H1 (cell line): Measurements from ENCODE around the gene ECSIT. TPM values are rescaled to one million over a fixed set of nuclear protein-coding genes. Genes with fewer than 3 reads are reported as not detected.
A peak's percentile ranks its signal among the peaks of the same experiment; 100 is the strongest.

ENCODE experiments used
- CTCF ChIA-PET: fragments of 300-600 bp; sonication (Branson Sonifier 250); formaldehyde crosslinking; loops from one replicate; lab custom pipeline; 2021; ENCODE audit not compliant: partially characterized antibody; lab: Charles Lee
- POLR2A ChIA-PET: fragments of 300-600 bp; sonication (Branson Sonifier 250); formaldehyde crosslinking; loops from one replicate; lab custom pipeline; 2021; ENCODE audit warnings: inconsistent platforms; ENCODE audit not compliant: partially characterized antibody; lab: Charles Lee
- DNase-seq, 2 experiments: peaks; one replicate each; pipeline versions ENCODE4 v3.0.0 to v3.0.0-alpha.2; 2010 to 2022; ENCODE audit warnings: low spot score in 2 of 2, low read depth in 1 of 2, mixed read lengths in 1 of 2
- FAIRE-seq: peaks from 2 replicates; lab custom pipeline; 2011; peaks lifted over from hg19 to GRCh38; lab: Jason Lieb, UNC
- H2AFZ ChIP-seq: 2 replicates; pipeline ENCODE4 v1.8.1; 2012; ENCODE audit warnings: low read length, inconsistent platforms
- H2AK5ac ChIP-seq: 2 replicates; pipeline ENCODE4 v1.6.1; 2013; ENCODE audit warnings: low read depth, low read length
- H2BK120ac ChIP-seq: replicated peaks from 2 replicates; pipeline ENCODE3; 2013; ENCODE audit warnings: low read depth, low read length, inconsistent platforms
- H2BK12ac ChIP-seq: 2 replicates; pipeline ENCODE4 v1.6.1; 2013; ENCODE audit warnings: low read depth, low read length
- H2BK15ac ChIP-seq: 2 replicates; pipeline ENCODE4 v1.6.1; 2013; ENCODE audit warnings: low read length
- H2BK20ac ChIP-seq: 2 replicates; pipeline ENCODE4 v1.6.1; 2013; ENCODE audit warnings: low read length
- H2BK5ac ChIP-seq: 2 replicates; pipeline ENCODE4 v1.6.1; 2013; ENCODE audit warnings: low read depth, low read length
- H3K14ac ChIP-seq: 2 replicates; pipeline ENCODE4 v1.6.1; 2013; ENCODE audit warnings: inconsistent platforms; ENCODE audit not compliant: insufficient read length
- H3K18ac ChIP-seq: 2 replicates; pipeline ENCODE4 v1.6.1; 2013; ENCODE audit warnings: low read length; ENCODE audit errors: extremely low read depth
- H3K23ac ChIP-seq: 2 replicates; pipeline ENCODE4 v1.6.1; 2013; ENCODE audit warnings: inconsistent platforms; ENCODE audit not compliant: insufficient read length
- H3K23me2 ChIP-seq: 2 replicates; pipeline ENCODE4 v1.6.1; 2013; ENCODE audit warnings: low read depth, low read length
- H3K27ac ChIP-seq: 2 replicates; pipeline ENCODE4 v1.6.1; 2011; ENCODE audit warnings: low read depth, low read length, inconsistent platforms
- H3K27me3 ChIP-seq, 4 experiments: replicated peaks in 1 of 4; 1 replicate in 1 of 4; 2 replicates in 3 of 4; pipeline versions ENCODE4 v1.6.1 to v1.8.1; 2011 to 2013; ENCODE audit warnings: low read length in 3 of 4, mild to moderate bottlenecking in 3 of 4, inconsistent platforms in 2 of 4, mixed read lengths in 2 of 4, moderate library complexity in 1 of 4; ENCODE audit not compliant: control insufficient read depth in 3 of 4, insufficient read depth in 3 of 4; ENCODE audit errors: extremely low read depth in 1 of 4
- H3K36me3 ChIP-seq, 4 experiments: 2 replicates each; pipeline versions ENCODE4 v1.6.1 to v1.8.1; 2011 to 2013; ENCODE audit warnings: mild to moderate bottlenecking in 4 of 4, low read length in 3 of 4, moderate library complexity in 2 of 4, control low read depth in 1 of 4, inconsistent platforms in 1 of 4; ENCODE audit not compliant: insufficient read depth in 4 of 4, control insufficient read depth in 2 of 4
- H3K4ac ChIP-seq: replicated peaks from 2 replicates; pipeline ENCODE3; 2013; ENCODE audit warnings: low read length, low read depth, mixed read lengths, inconsistent platforms; ENCODE audit not compliant: insufficient read length
- H3K4me1 ChIP-seq, 4 experiments: replicated peaks in 1 of 4; 1 replicate in 1 of 4; 2 replicates in 3 of 4; pipeline versions ENCODE4 v1.6.1 to v1.8.1; 2011 to 2013; ENCODE audit warnings: low read length in 3 of 4, inconsistent platforms in 2 of 4, mixed read lengths in 1 of 4; ENCODE audit not compliant: insufficient read depth in 4 of 4, control insufficient read depth in 3 of 4
- H3K4me2 ChIP-seq, 2 experiments: 2 replicates each; pipeline versions ENCODE4 v1.6.1 to v1.8.1; 2011 to 2013; ENCODE audit warnings: low read depth in 2 of 2, low read length in 2 of 2, control low read depth in 1 of 2, inconsistent platforms in 1 of 2, mild to moderate bottlenecking in 1 of 2; ENCODE audit not compliant: insufficient read depth in 1 of 2
- H3K4me3 ChIP-seq, 4 experiments: fragments of 200-600, 300-600 bp in 1 of 4; sonication (generic), shearing (Covaris generic), sonication (Bioruptor Twin) in 1 of 4; 2 replicates each; pipeline versions ENCODE4 v1.5.1 to v1.8.1; 2011 to 2016; ENCODE audit warnings: low read length in 4 of 4, low read depth in 3 of 4, control low read depth in 2 of 4, inconsistent platforms in 2 of 4, mild to moderate bottlenecking in 2 of 4, mixed read lengths in 1 of 4, moderate library complexity in 1 of 4; ENCODE audit not compliant: insufficient read depth in 2 of 4; ENCODE audit errors: extremely low read depth in 1 of 4
- H3K56ac ChIP-seq: replicated peaks from 2 replicates; pipeline ENCODE3; 2013; ENCODE audit warnings: low read depth, mild to moderate bottlenecking, mixed read lengths, low read length, inconsistent platforms; ENCODE audit not compliant: insufficient read length
- H3K79me1 ChIP-seq: 2 replicates; pipeline ENCODE4 v1.6.1; 2013; ENCODE audit warnings: low read depth, low read length, control low read depth
- H3K79me2 ChIP-seq, 2 experiments: 2 replicates each; pipeline versions ENCODE4 v1.6.1 to v1.8.1; 2012 to 2013; ENCODE audit warnings: low read length in 2 of 2, mild to moderate bottlenecking in 2 of 2, inconsistent platforms in 1 of 2; ENCODE audit not compliant: insufficient read depth in 2 of 2, control insufficient read depth in 1 of 2
- H3K9ac ChIP-seq, 4 experiments: replicated peaks in 1 of 4; 1 replicate in 1 of 4; 2 replicates in 3 of 4; pipeline versions ENCODE4 v1.6.1 to v1.8.1; 2011 to 2013; ENCODE audit warnings: low read depth in 3 of 4, low read length in 3 of 4, control low read depth in 2 of 4, mild to moderate bottlenecking in 2 of 4, moderate library complexity in 2 of 4, inconsistent platforms in 1 of 4; ENCODE audit errors: extremely low read depth in 1 of 4
- H3K9me3 ChIP-seq, 2 experiments: 2 replicates each; pipeline versions ENCODE4 v1.6.1 to v1.8.1; 2012 to 2013; ENCODE audit warnings: mild to moderate bottlenecking in 2 of 2, moderate library complexity in 2 of 2, control low read depth in 1 of 2, inconsistent platforms in 1 of 2, low read depth in 1 of 2, low read length in 1 of 2, mixed read lengths in 1 of 2; ENCODE audit not compliant: insufficient read depth in 2 of 2
- H4K20me1 ChIP-seq, 2 experiments: replicated peaks in 1 of 2; 2 replicates each; pipeline versions ENCODE3 to v1.8.1; 2011 to 2013; ENCODE audit warnings: inconsistent platforms in 2 of 2, low read length in 2 of 2, mild to moderate bottlenecking in 1 of 2; ENCODE audit not compliant: insufficient read depth in 2 of 2, control insufficient read depth in 1 of 2
- H4K5ac ChIP-seq: 2 replicates; pipeline ENCODE4 v1.6.1; 2013; ENCODE audit warnings: low read length, low read depth, mixed read lengths, inconsistent platforms; ENCODE audit not compliant: insufficient read length
- H4K8ac ChIP-seq: 2 replicates; pipeline ENCODE4 v1.8.0; 2013; ENCODE audit warnings: mild to moderate bottlenecking, moderate library complexity, low read length, inconsistent platforms; ENCODE audit not compliant: insufficient read depth; ENCODE audit errors: extremely low read depth
- H4K91ac ChIP-seq: replicated peaks from 2 replicates; pipeline ENCODE3; 2013; ENCODE audit warnings: low read length, mixed read lengths, inconsistent platforms; ENCODE audit not compliant: insufficient read length
- NANOG ChIP-seq: IDR thresholded peaks from 2 replicates; pipeline ENCODE4 v1.6.1; 2011; ENCODE audit warnings: low read length, low read depth, mild to moderate bottlenecking, inconsistent platforms; ENCODE audit not compliant: insufficient read depth, poor library complexity, severe bottlenecking
- WGBS, 2 experiments: shearing (Covaris generic) in 1 of 2; methylation state at CpG; one replicate each; pipeline versions ENCODE4 v1.1.6 to v1.1.7; 2013 to 2015; ENCODE audit warnings: low lambda C conversion rate in 2 of 2, mixed read lengths in 2 of 2, inconsistent platforms in 1 of 2, low coverage in 1 of 2, missing lambda C conversion rate in 1 of 2; ENCODE audit not compliant: insufficient replicate concordance in 2 of 2, insufficient coverage in 1 of 2, insufficient read length in 1 of 2; ENCODE audit errors: extremely low coverage in 1 of 2, missing lambda C conversion rate in 1 of 2; 5-methylcytosine and 5-hydroxymethylcytosine counted together
- polyA plus RNA-seq, 7 experiments: library from polyadenylated mRNA; depleted of rRNA in 3 of 7; stranded (reverse) in 5 of 7; unstranded in 2 of 7; fragments of >200 nt in 5 of 7; fragments of 200-250 nt in 2 of 7; gene quantifications; 1 replicate in 5 of 7; 2 replicates in 1 of 7; 4 replicates in 1 of 7; pipeline versions ENCODE4 v1.2.1 to v1.2.3, GENCODE V29; 2011 to 2013; ENCODE audit warnings: missing spikeins in 2 of 7, mixed read lengths in 2 of 7
- total RNA-seq: library from RNA; stranded (reverse); fragmentation: NEBNext Ultra II Directional; extraction: Animal tissue kit (Norgen Biotek cat#: 25700); gene quantifications from 2 replicates; pipeline ENCODE4 v1.2.1, GENCODE V29; 2021

Gene ECSIT
- total and polyA plus RNA-seq, 2 of the 8 experiments (the other 6 are each of a cell fraction or from before 2014, with no cell fraction given) = 55.7 to 74.1 TPM

DNA sequence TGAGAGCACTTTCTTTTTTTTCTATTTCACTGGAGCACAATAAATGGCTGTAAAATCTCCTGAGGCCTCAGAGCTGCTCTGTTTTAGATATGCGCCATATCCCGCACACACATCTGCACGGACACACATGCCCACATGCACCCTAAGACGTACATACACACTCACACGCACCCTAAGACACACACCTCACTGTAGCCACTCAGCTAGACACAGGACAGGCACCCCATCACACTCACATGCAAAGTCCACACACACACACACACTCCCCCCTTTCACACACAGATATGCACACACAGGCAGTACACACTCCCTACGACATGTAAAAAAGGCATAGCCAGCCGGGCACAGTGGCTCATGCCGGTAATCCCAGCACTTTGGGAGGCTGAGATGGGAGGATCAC, 21.3 kb upstream of the ECSIT start:
- H3K4me1 ChIP-seq = peaks cover 0 to 4% (median 0%) of the 10 kb centered on the region in 4 experiments; a peak in 1 of 7 replicates
- no peak overlapping the region for H3K56ac ChIP-seq
- no peak overlapping the region for H3K9ac ChIP-seq
- peaks cover 2 to 15% of the 10 kb centered on the region in 2 experiments for H4K20me1 ChIP-seq
- H3K79me1 ChIP-seq = peaks cover under 1% of the 10 kb centered on the region; the same call in 1 of the 2 replicates
- peak overlapping the region; percentile 40 for H4K91ac ChIP-seq
- no peak overlapping the region for H2AFZ ChIP-seq
- no peak overlapping the region for H2BK5ac ChIP-seq
- H3K4ac ChIP-seq = no peak overlapping the region
- H2BK120ac ChIP-seq = no peak overlapping the region
- ChIA-PET CTCF (interaction anchor here (1.3 to 2.1 kb wide), 2 partner anchors 14 to 65 kb away, joined by 3 to 6 read pairs; no protein-coding TSS in a partner anchor), POLR2A (interaction anchor here (0.8 to 1.6 kb wide), 4 partner anchors 9 to 33 kb away, joined by 3 to 4 read pairs (median 3); partner anchors contain the start of genes CNN1 and ELOF1)
- no peak overlapping the region for H3K4me3 ChIP-seq
- no peak overlapping the region for H3K14ac ChIP-seq
- no peak overlapping the region for H3K23ac ChIP-seq
- no peak overlapping the region for H3K18ac ChIP-seq
- H3K9me3 ChIP-seq = no peaks in the 10 kb centered on the region
- H2BK15ac ChIP-seq = no peak overlapping the region
- peaks cover 0 to under 1% of the 10 kb centered on the region in 2 experiments; a peak in 1 of 4 replicates for H3K79me2 ChIP-seq
- no peak for TF ChIP-seq NANOG
- no peak for FAIRE-seq
- H2BK20ac ChIP-seq = no peak overlapping the region
- H3K23me2 ChIP-seq = no peaks in the 10 kb centered on the region
- no peak overlapping the region for H3K4me2 ChIP-seq
- H4K5ac ChIP-seq = no peak overlapping the region
- WGBS, 2 experiments = 94% methylated on average over 8 of the region's 8 CpGs; no CpG with 5 or more reads in 1 of the 2 experiments
- peaks cover 0 to 24% (median 15%) of the 10 kb centered on the region in 4 experiments; a peak in 5 of 8 replicates for H3K36me3 ChIP-seq
- no peak overlapping the region for H2AK5ac ChIP-seq
- H3K27ac ChIP-seq = no peak overlapping the region
- no peak overlapping the region for H2BK12ac ChIP-seq
- DNase-seq = no peak
- no peak overlapping the region for H4K8ac ChIP-seq
- no peaks in the 10 kb centered on the region for H3K27me3 ChIP-seq
